HG03575 (cell line): ENCODE data around the gene LNPEP.

Experiments used
- ATAC-seq: cut with Tn5 transposase; IDR thresholded peaks from one replicate; pipeline ENCODE4 v1.9.1; 2021; ENCODE audit not compliant: unreplicated experiment, insufficient number of reproducible peaks, low FRiP score; ENCODE audit errors: extremely low read depth

LNPEP gene

GRCh38 chr5:97022898-97023297 is 87.0 kb downstream of the LNPEP start:
- ATAC-seq, result no peak

- no peak for ATAC-seq
Measured at GRCh38 chr5:97026721-97027120, 90.8 kb downstream of the LNPEP start.

- ATAC-seq, result no peak
Measured at GRCh38 chr5:97037819-97038218, 101.9 kb downstream of the LNPEP start.

GRCh38 chr5:97041239-97041638 is 105.4 kb downstream of the LNPEP start:
- no peak for ATAC-seq

GRCh38 chr5:97042996-97043395 is 107.1 kb downstream of the LNPEP start:
- no peak for ATAC-seq

- no peak for ATAC-seq
Measured at GRCh38 chr5:97043511-97043910, 107.6 kb downstream of the LNPEP start.

- ATAC-seq, result no peak
Measured at GRCh38 chr5:97044052-97044451, 108.2 kb downstream of the LNPEP start.

GRCh38 chr5:97046270-97046982 is 110.5 kb downstream of the LNPEP start:
- ATAC-seq, result no peak

- ATAC-seq, result no peak
Measured at GRCh38 chr5:97047076-97047475, 111.2 kb downstream of the LNPEP start.

- no peak for ATAC-seq
Measured at GRCh38 chr5:97049175-97049574, 113.3 kb downstream of the LNPEP start.

- no peak for ATAC-seq
Measured at GRCh38 chr5:97056263-97056662, 120.4 kb downstream of the LNPEP start.

GRCh38 chr5:97062046-97062445 is 126.2 kb downstream of the LNPEP start:
- ATAC-seq, result no peak

GRCh38 chr5:97063251-97063650 is 127.4 kb downstream of the LNPEP start:
- no peak for ATAC-seq

- no peak for ATAC-seq
Measured at GRCh38 chr5:97065475-97065874, 129.6 kb downstream of the LNPEP start.

- ATAC-seq, result no peak
Measured at GRCh38 chr5:97067296-97067850, 131.5 kb downstream of the LNPEP start.

- no peak for ATAC-seq
Measured at GRCh38 chr5:97070234-97070633, 134.4 kb downstream of the LNPEP start.

- no peak for ATAC-seq
Measured at GRCh38 chr5:97071101-97071500, 135.2 kb downstream of the LNPEP start.

- no peak for ATAC-seq
Measured at GRCh38 chr5:97071993-97072392, 136.1 kb downstream of the LNPEP start.

GRCh38 chr5:97072696-97073095 is 136.8 kb downstream of the LNPEP start:
- ATAC-seq, result no peak

- ATAC-seq, result no peak
Measured at GRCh38 chr5:97073420-97073819, 137.5 kb downstream of the LNPEP start.
